MM.1S (cell line): ENCODE data around the gene IER5.

Experiments used
- EZH2 ChIP-seq: fragments of 300-600 bp; sonication (generic); optimal IDR thresholded peaks from 2 replicates; pipeline ENCODE3; 2017; ENCODE audit warnings: low read depth, mild to moderate bottlenecking, antibody characterized with exemption, low read length, mixed read lengths
- EZH2phosphoT487 ChIP-seq: fragments of 300-600 bp; sonication (generic); IDR thresholded peaks from 2 replicates; pipeline ENCODE4 v1.6.1; 2018; ENCODE audit warnings: antibody characterized with exemption, low read length
- TF ChIP-seq, protein P1 (sequence below): fragments of 300-600 bp; sonication (generic); IDR thresholded peaks from 2 replicates; pipeline ENCODE4 v1.5.1; 2016; ENCODE audit warnings: antibody characterized with exemption, low read length, mixed read lengths

DNA sequence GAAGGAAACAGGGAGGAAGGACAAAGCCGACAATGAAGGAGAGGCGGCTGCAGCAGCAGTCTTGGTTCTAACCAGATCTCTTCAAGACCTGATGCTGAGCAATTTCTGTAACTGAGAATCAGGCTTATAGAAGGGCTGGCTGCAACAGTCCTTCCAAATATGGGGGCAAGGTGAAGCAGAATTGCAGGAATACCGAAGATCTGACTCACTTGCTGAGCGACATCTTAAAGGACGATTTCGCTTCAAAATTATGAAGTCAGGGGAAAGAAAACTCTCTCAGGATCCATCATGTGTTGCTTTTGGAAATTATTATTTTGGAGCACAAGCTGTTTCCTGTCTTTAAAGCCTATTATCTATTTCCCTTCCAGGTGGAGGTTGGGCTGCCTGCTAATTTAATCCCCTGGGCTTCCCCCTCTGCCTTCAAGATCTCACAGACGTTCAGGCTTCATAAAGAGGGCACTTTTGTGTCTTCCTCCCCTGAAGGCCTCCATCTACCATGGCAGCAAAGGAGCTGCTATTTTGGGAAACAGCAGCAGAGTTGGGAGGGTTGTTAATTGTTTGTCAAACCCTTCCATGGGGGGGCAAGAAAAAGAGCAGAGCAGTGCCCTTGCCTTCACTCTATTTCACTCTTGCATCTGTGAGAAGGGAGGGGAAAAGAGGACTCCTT, 10.8 kb upstream of the IER5 start:
- TF ChIP-seq, protein P1, sequence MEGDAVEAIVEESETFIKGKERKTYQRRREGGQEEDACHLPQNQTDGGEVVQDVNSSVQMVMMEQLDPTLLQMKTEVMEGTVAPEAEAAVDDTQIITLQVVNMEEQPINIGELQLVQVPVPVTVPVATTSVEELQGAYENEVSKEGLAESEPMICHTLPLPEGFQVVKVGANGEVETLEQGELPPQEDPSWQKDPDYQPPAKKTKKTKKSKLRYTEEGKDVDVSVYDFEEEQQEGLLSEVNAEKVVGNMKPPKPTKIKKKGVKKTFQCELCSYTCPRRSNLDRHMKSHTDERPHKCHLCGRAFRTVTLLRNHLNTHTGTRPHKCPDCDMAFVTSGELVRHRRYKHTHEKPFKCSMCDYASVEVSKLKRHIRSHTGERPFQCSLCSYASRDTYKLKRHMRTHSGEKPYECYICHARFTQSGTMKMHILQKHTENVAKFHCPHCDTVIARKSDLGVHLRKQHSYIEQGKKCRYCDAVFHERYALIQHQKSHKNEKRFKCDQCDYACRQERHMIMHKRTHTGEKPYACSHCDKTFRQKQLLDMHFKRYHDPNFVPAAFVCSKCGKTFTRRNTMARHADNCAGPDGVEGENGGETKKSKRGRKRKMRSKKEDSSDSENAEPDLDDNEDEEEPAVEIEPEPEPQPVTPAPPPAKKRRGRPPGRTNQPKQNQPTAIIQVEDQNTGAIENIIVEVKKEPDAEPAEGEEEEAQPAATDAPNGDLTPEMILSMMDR, result no peak
- TF ChIP-seq EZH2 (no peak), EZH2phosphoT487 (no peak)
